Measurements from ENCODE around the gene ACADSB. TPM values are rescaled to one million over a fixed set of nuclear protein-coding genes. Genes with fewer than 3 reads are reported as not detected.

ACADSB gene
- total RNA-seq, 1 donor from 2014 or later: 27.3 TPM

DNA sequence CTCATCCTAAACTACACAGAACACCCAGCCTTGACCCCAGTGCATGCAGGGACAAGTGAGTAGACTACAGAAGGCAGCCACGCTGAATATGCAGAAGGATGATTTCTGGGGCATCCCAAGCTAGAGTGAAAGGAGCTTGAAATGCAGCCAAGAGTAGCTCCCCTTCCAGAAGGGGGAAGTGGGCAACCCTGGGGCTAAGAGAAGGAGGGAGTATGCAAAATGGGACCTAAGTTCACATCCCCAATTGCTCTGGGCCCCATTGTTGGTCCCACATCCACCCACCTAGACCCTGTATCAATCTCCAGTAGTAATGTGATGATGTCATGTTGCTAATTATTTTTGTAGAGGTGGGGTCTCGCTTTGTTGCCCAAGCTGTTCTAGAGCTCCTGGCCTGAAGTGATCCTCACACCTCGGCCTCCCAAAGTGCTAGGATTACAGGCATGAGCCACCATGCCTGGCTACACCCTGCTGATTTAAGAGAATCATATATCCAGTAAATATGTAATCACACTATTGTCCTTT lies 34.2 kb upstream of the ACADSB start:
- H3K4me1 Mint-ChIP-seq (ENCODE audit: unreplicated experiment): peaks cover under 1% of the 10 kb centered on the region
- H3K4me3 Mint-ChIP-seq: no peak overlapping the region
- H3K27me3 Mint-ChIP-seq: peaks cover 15% of the 10 kb centered on the region
- H3K27ac Mint-ChIP-seq: no peak overlapping the region
- DNase-seq (ENCODE audit: extremely low spot score, unreplicated experiment): no peak
- H3K9me3 Mint-ChIP-seq: no peaks in the 10 kb centered on the region
- TF ChIP-seq, protein P1, sequence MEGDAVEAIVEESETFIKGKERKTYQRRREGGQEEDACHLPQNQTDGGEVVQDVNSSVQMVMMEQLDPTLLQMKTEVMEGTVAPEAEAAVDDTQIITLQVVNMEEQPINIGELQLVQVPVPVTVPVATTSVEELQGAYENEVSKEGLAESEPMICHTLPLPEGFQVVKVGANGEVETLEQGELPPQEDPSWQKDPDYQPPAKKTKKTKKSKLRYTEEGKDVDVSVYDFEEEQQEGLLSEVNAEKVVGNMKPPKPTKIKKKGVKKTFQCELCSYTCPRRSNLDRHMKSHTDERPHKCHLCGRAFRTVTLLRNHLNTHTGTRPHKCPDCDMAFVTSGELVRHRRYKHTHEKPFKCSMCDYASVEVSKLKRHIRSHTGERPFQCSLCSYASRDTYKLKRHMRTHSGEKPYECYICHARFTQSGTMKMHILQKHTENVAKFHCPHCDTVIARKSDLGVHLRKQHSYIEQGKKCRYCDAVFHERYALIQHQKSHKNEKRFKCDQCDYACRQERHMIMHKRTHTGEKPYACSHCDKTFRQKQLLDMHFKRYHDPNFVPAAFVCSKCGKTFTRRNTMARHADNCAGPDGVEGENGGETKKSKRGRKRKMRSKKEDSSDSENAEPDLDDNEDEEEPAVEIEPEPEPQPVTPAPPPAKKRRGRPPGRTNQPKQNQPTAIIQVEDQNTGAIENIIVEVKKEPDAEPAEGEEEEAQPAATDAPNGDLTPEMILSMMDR (conservative IDR thresholded peaks at IDR 0.05): no peak
- H3K36me3 Mint-ChIP-seq: no peaks in the 10 kb centered on the region

DNA sequence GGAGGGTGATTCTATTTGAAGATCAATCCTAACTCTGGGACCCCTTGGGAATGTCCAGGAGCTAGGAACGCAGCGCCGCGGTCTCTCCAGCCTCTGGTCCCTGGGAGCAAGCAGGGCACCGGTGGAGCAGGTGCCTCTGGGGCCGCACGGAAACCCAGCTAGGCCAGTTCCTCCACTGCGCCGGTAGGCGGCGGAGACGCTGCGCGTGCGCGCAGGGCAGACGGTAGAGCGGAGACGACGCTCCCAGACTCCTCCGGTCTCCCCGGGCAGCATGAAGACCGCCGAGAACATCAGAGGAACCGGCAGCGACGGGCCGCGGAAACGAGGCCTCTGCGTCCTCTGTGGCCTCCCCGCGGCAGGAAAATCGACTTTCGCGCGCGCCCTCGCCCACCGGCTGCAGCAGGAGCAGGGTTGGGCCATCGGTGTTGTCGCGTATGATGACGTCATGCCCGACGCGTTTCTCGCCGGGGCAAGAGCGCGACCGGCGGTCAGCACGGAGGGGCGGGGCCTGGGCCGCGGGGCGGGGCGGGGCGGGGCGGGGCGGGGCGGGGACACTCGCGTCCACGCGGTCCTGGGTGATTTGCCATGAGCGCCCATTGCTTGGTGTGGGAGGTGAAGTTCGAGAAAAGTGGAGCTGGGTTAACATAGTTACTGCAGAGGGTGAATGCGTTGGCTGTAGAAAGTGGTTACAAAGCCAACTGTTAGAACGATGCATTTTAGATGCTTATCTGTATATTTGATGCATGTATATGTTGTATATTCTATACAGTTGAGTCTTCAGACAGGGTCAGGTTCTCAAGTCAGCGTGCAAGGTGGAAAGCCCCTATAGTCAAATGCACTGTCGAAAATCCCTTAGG lies 28.4 kb upstream of the ACADSB start, which contains the start of gene PSTK:
Gene PSTK (plus strand): TSS at position 193 of the 857 bp plus-strand sequence. CDS start 79 bp downstream, at position 272.
- DNase-seq (ENCODE audit: extremely low spot score, unreplicated experiment): peak; percentile 93
- H3K36me3 Mint-ChIP-seq: peaks cover 3% of the 10 kb centered on the region
- H3K9me3 Mint-ChIP-seq: no peaks in the 10 kb centered on the region
- TF ChIP-seq, protein P1 (conservative IDR thresholded peaks at IDR 0.05): peak; percentile 95
- H3K4me1 Mint-ChIP-seq (ENCODE audit: unreplicated experiment): peaks cover 10% of the 10 kb centered on the region
- peak within 1 kb of the TSS; percentile 94 for H3K27ac Mint-ChIP-seq
- H3K27me3 Mint-ChIP-seq: peaks cover 10% of the 10 kb centered on the region
- H3K4me3 Mint-ChIP-seq: peak within 1 kb of the TSS; percentile 89

DNA sequence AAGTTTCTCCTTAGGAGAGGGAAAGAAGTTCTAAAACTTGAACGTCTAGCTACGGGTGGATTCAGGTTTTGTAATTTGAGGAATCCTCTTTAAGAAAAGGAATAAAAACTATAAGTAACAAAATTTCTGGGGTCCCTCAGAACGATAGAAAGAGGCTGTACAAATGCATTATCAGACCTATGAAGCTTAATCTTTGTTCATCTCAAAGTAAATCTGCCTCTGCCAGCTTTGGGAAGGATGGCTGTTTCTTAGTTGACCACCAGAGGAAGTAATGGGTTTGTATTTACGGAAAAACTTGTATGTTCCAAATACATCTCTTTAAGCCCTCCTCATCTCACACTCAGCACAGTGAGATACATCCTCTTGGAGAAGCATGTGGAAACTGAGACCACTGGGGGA lies 27.7 kb upstream of the ACADSB start:
- Mint-ChIP-seq H3K36me3 (peaks cover 3% of the 10 kb centered on the region), H3K27ac (peak overlapping the region; percentile 94)

DNA sequence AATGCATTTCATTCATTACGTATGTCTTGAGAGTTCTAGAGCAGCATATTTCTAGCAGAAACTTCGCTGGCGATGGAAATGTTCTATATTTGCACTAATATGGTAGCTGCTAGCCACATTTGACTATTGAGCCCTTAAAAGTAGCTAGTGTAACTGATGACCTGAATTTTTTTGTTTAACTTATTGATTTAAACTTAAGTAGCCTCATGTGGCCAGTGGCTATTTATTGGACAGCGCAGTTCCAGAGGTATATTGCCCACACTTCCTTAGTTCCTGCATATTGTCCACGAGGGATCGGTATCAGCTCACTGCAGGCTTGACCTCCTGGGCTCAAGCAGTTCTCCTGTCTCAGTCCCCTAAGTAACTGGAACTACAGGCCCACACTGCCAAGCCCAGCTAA lies 24.9 kb upstream of the ACADSB start:
- H3K36me3 Mint-ChIP-seq: peaks cover 8% of the 10 kb centered on the region
- H3K9me3 Mint-ChIP-seq: no peaks in the 10 kb centered on the region
- no peaks in the 10 kb centered on the region for H3K27me3 Mint-ChIP-seq
- TF ChIP-seq, protein P1 (conservative IDR thresholded peaks at IDR 0.05): no peak
- peaks cover 10% of the 10 kb centered on the region for H3K4me1 Mint-ChIP-seq (ENCODE audit: unreplicated experiment)
- DNase-seq (ENCODE audit: extremely low spot score, unreplicated experiment): no peak
- no peak overlapping the region for H3K27ac Mint-ChIP-seq
- H3K4me3 Mint-ChIP-seq: no peak overlapping the region

More for the DNA sequence above, 27.7 kb upstream of the ACADSB start:
- Mint-ChIP-seq H3K4me1 (ENCODE audit: unreplicated experiment) (peaks cover 10% of the 10 kb centered on the region), H3K27me3 (peaks cover 7% of the 10 kb centered on the region), H3K4me3 (peak overlapping the region; percentile 89), H3K9me3 (no peaks in the 10 kb centered on the region)
- TF ChIP-seq, protein P1 (conservative IDR thresholded peaks at IDR 0.05): peak; percentile 68
- no peak for DNase-seq (ENCODE audit: extremely low spot score, unreplicated experiment)

DNA sequence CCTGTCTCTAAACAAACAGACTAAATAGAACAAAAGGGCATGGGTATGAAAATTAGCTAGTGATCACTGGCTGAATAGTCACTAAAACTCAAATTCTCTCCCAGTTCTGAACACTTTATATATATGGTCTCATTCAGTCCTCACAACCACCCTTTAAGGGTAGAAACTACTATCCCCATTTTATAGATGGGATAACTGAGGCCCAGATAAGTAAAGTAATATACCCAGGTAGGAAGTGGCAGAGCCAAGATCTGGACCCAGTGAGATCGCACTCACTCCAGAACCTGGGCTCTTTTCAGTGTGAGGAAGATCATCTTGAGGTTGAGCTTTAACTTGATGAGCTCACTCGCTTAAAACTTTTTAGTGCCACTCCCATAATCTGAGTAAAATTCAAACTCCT lies 24.1 kb upstream of the ACADSB start:
- TF ChIP-seq, protein P1 (conservative IDR thresholded peaks at IDR 0.05): no peak
- no peak overlapping the region for H3K4me3 Mint-ChIP-seq

More for the DNA sequence above, 24.1 kb upstream of the ACADSB start:
- H3K9me3 Mint-ChIP-seq: no peaks in the 10 kb centered on the region
- no peak overlapping the region for H3K27ac Mint-ChIP-seq
- DNase-seq (ENCODE audit: extremely low spot score, unreplicated experiment): no peak
- H3K4me1 Mint-ChIP-seq (ENCODE audit: unreplicated experiment): peaks cover 9% of the 10 kb centered on the region
- H3K36me3 Mint-ChIP-seq: peaks cover 8% of the 10 kb centered on the region
- H3K27me3 Mint-ChIP-seq: no peaks in the 10 kb centered on the region

Data from type B pancreatic cell (in vitro differentiated cells).